Measurements from ENCODE around the gene CSHL1.

The CSHL1 gene

DNA sequence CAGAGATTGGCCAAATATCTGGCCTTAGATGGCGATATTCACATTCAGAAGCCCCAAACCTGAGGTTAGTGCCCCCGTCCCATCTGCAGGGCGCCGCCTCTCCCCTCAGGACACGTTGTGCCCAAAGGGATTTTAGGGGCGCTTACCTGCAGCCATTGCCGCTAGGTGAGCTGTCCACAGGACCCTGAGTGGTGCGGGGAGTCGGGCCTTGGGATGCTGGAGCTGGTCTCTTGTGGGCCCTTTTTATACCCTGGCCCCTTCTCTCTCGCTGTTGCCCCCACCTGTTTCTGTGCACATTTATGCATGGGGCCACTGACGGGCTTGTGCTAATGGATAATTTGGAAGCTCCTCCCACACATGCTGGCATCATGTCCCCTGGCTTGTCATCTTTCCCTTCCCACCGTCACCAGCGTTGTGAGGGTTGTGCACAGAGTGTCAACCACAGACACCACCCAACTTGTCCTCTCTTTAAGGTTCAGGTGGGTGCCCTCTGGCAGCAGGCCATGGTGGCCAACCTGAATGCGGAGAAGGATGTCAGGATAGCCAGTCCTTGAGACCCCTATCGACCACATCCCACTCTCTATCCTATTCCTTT lies at the start of gene CSHL1:
CSHL1 (minus strand) TSS at position 218 of the 595 bp plus-strand sequence; CDS start at position 156, 62 bp downstream.
- DNase-seq (ENCODE audit: low read depth) = no peak

DNA sequence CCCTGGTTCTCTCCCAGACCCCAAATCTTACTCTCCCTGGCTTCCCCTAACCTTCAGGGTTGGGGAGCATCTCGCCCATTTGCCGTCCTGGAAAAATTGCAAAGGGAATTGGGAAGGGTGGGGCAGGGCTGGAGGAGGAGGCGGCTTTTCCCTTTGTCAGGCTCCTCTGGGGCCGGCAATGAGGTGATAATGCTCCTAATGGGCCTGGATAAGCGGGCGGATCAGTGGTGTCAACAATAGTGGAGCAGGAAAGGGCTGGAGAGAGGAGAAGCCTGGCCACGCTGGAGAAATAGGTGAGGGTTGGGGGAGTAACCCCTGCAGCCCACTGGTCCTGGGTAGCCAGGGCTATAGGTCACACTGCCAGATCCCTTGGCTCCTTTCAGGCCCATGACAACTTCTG lies 49.4 kb upstream of the CSHL1 start:
- no peak for DNase-seq (ENCODE audit: low read depth)

DNA sequence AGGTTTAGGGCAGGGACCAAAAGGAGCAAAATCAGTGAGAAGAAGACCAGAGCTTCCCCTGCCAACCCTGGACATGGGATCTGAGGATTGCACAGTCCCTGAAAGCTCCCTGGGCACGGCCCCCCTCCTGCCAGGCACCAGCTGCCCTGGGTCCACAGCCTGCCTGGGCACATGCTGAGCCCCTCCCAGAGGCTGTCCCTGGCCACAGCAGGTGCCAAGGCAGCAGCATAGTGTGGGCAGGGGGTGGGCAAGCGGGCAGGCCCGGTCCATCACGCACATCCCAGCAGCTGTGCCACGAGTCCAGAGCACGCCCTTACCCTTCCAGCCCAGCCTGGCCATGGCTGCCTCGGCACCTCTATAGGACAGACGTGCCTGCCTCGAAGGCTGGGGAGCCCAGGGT lies 48.9 kb upstream of the CSHL1 start:
- DNase-seq (ENCODE audit: low read depth) = no peak

DNA sequence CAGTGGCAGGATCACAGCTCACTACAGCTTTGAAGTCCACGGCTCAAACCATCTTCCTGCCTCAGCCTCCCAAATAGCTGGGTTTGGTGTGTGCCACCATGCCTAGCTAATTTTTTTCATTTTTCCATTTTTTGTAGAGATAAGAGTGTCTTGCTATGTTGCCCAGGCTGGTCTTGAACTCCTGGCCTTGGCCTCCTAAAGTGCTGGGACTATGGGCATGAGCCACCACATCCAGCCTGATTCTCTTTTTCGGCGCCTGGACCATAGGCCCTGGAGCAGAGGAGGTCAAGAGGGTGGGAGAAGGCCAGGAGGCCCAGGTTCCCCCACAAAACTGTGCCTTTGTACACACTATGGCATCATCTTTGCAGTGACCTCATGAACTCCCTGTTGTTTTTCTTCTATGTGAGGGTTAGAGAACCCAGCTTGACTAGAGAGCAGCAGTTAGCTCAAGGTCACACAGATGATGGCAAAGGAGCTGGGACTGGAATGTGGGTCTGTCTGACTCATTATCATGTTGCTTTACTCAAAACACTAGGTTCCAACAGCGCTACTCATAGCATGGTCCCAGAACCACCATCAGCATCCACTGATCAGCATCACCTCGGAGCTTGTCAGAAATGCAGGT lies 45.4 kb upstream of the CSHL1 start:
- no peak for DNase-seq (ENCODE audit: low read depth)

DNA sequence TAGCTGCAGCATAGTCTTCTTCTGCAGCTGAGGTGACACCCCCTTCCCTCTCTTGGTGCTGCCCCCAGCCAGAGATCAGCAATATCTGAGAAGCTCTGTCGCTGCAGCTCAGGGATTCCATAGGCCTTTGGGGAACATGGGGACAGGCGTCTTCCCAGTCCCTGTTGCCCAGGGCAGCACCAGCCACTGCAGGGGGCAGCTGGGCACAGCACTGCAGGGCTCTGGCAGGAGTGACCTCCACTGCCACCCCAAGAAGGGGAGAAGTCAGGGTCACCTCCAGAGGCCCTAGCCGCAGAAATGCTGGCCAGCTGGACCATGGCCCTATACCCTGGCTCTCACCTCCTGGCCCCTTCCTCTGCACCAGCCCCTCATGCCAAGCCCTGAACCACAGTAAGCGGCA lies 44.7 kb upstream of the CSHL1 start:
- DNase-seq (ENCODE audit: low read depth) = no peak

DNA sequence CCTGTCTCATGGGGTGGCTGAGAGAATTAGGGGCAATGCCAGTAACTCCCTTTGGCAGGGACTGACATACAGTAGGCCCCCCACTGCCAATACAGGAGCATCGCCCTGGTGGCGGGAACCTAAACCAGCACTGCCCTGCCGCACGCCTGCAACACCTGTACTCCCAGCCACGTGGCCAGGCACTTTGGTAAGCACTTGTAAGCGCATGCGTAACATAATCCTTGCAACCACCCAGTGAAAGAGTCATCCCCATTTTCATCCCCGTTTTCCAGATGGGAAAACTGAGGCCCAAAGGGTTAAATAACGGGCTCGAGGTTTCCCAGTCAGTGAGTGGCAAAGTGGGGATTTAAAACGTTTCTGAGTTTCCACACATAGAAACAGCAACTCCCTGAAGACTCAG lies 44.2 kb upstream of the CSHL1 start:
- DNase-seq (ENCODE audit: low read depth) = no peak

DNA sequence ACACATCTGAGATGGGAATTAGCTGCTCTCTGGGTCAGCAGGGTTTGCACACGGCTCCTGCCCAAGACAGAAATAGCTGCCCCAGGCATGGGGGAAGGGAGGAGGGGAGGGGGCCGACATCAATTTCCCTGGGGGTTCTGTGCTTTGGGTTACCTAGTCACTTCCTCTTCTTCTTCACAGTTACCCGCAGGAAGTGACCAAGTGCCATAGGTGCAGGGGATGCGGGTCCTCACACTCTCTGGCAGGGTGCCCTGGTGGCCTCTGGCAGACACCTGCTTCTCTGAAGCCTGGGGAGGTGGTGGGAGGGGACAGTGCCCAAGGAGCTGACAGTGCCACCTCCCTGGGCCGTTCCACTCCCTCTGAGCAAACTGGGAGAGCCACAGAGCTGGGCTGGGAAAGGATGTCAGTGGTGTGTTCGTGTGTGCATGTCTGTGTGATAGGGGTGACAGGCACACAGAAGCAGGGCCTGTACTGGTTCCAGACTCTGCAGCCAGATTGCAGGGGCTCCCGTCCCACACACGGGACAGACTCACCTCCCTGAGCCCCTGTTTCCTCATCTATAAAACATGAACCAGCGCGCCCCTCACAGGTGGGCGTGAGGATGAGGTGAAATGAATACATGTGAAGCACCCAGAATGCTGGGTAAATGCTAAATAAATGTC lies 43.5 kb upstream of the CSHL1 start:
- peak; percentile 16 for DNase-seq (ENCODE audit: low read depth)

DNA sequence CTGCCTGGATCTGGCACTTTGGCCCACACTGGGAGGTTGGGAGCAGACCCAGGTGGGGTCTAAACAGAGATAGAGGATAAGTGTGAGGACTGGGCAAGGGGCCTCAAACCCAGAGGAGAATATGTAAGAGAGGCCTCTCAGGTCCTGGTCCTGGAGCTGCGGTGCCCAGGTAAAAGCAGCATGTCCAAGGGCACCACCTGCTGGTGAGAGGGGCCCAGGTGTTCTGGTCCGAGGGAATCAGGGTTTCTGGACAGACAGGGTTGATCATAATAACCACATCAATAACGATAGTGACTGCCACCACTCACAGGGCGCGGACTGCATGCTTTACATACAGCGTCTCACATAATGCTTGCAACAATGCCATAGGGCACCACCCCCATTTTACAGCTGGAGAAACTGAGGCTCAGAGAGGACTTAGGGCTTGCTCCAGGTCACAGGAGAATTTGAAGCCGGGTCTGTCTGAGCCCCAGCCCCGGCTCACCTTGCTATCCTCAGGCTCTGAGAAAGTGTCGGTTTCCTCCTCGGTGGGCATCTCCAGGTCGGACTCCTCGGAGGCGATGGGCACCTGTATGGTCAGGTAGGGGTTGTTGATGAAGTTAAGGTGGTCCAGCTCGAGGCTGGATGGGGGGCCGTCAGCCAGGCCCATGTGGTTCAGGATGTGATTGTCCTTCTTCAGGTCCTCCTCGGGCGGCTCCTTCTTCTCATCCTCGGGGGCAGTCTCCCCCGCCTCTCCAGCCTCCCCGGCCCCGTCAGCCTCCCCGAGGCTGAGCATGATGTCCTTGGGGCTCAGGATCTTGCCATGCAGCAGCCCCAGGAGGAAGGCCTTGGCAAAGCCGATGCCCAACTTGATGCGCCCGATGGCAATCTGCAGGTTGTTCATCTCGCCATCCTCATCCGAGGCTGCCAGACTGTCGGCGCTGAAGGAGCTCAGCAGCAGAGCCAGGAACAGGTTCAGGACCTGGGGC lies 40.2 kb upstream of the CSHL1 start:
- no peak for DNase-seq (ENCODE audit: low read depth)

DNA sequence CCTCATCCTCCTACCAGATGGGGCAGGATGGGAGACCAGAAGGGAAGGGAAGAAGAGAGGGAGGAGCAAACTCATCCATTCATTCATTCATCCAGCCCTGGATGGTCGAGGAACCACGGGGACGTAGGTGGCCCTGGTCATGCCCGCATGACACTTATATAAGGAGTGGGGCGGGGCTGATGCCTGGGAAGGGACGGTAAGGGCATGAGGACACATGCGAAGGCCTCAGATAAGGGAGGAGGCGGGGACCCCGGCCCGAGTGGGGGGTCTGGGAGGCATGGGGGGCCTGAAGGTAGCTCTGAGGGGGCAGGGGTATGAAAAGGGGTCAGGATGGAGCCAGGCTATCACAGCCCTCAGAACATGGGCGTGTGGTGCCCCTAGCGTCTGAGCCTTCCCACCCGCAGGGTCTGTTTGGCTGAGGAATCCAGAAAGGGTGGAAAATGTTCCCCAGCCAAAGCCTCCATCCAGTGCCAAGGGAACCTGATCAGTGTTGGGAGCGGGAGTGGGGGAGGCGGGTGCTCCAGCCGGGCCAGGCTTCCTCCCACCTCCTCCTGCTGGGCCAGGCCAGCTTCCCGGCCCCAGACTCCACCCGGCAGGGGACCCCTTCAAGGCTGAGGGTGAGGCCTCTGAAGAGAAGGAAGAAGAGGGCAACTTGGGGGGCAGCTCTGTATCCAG lies 38.7 kb upstream of the CSHL1 start:
- DNase-seq (ENCODE audit: low read depth) = no peak

DNA sequence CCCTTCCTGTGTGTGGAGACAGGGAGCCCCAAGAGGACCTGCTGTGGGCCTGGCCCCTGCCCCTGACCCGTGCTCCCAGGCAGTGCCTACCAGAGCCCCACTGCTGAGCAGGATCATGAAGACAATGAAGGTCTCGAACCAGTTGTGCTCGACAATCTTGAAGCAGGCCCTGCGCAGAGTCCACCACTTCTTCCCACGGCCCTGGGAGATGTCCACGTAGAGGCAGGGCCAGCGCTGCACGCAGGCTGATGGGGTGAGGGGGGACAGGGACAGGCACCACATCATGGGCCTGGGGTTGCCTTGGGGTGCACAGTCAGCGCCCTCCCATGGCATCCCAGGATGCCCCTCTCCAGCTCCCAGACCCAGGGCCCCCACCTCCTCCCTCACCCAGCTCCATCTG lies 37.5 kb upstream of the CSHL1 start:
- DNase-seq (ENCODE audit: low read depth) = no peak

DNA sequence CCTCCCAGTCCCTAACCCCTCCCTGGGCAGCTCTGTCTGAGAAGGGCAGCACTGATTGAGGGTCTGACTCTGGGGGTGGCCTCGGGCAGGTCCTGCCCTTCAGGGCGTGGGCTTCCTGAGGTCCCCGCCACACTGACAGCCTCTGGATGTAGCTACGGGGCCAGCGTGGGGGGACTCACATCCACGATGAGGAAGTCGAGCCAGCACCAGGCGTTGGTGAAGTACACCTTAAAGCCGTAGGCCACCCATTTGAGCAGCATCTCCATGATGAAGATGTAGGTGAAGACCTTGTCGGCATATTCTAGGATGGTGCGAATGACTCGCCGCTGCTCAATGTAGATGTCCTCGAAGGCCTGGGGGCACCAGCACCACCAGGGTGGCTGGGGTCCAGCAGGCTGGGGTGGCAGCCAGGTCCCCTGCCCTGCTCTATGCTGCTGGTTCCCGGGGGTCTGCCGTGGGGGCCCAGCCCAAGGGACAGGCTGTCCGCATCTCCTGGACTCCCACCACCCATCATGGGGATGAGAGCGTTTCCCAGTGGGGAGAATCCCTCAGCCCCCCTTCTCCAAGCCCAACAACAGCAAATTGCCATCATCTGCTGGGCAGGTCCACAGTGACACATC lies 36.8 kb upstream of the CSHL1 start:
- no peak for DNase-seq (ENCODE audit: low read depth)

DNA sequence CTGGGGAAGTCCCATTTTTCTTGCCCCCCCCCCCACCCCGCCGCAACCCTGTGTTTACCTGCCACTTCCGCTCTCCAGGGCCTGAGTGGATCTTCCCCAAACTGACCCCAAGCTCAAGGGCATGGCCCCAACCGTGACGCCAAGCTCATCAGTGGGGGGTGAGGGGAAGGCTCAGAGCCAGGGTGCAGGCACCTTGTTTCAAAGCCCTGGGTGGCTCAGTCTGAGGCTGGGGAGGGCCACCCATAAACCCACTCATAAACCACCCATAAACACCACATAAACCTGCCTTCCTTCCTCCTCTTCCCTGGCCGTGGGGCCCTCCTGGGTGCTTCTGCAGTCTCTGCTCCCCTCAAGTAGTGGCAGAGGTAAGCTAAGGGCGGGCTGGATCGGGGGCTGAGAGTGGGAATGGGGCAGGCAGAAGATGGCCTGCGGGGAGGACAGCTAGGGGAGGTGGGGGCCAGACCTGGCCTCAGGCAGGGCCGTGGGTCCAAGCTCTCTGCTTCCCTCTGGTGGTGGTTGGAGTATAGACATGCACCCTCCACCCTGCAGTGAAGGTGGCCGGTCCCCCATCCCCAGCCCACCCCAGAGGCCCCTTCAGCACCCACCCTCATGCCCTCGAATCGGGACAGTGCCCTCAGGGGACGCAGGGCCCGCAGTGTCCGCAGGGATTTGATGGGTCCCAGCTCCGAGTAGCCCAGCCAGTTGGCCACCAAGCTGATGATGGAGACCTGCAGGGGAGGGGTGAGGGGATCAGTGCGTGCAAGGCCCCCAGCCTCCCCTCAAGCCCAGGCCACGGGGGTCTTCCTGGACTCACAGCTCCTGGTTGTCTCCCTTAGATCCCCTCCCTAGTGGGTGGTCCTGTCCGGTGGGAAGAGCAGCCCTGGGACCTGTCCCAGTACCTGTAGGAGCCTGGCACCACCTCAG lies 35.6 kb upstream of the CSHL1 start:
- peak; percentile 17 for DNase-seq (ENCODE audit: low read depth)

DNA sequence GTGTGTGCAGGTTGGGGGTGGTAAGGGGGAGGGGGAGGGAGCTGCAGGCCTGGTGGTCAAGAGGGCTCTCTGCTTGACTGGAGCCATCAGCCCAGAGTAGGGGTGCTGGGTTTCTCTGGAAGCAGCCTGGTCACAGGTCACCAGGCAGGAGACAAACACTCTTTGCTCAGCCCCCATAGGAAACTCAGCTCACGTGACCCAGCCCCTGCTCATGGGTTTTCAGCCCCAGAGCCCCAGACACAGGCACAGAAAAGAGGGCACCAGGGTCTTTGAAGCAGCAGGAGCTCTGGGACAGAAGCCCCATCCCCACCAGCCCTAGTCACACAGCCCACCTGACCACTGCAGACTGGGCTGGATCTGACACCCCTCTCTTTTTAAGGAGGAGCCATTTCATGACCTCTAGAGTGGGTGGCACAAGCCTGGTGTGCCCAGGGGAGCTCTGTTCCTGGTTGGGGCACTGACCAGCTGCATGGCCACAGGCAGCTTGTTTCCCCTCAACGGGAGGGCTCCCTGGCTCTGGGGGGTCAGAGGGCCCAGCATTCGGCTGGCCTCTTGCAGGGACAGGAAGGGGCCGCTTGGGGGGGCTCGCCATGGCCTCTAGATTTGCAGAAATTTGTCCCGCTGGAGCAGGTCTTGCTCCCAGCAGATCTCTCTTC lies 34.9 kb upstream of the CSHL1 start:
- DNase-seq (ENCODE audit: low read depth) = no peak

DNA sequence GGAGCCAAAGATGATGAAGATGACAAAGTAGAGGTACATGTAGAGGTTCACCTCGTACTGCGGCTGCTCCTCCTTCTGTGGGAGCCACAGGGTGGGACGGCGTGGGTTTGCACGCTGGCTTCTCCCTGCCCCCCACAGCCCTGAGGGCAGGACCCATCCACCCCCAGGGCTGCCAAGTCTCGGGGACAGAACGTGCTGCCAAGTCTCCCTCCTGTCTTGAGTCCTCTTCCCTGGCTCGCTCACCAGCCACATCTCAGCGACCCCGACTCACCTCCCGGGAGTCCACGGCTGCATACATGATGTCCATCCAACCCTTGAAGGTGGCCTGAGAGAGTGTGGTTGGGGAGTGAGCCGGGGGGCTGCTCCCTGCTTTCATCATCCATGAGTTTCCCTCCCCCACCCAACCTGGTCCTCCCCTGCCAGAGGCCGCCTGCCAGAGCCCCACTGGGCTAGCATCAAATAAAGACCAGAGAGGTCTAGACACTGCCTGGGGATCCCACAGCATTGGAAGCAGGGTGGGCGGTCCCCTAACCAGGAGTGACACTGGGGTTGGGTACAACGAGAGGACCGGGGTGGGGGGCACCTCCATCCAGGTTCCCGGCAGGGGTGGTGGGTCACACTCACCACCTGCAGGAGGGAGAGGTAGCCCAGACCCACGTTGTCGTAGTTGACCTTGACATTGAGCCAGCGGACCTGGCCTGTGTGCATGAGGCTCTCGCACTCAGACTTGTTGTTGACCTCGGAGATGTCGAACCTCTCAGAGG lies 33.9 kb upstream of the CSHL1 start:
- DNase-seq (ENCODE audit: low read depth) = no peak

DNA sequence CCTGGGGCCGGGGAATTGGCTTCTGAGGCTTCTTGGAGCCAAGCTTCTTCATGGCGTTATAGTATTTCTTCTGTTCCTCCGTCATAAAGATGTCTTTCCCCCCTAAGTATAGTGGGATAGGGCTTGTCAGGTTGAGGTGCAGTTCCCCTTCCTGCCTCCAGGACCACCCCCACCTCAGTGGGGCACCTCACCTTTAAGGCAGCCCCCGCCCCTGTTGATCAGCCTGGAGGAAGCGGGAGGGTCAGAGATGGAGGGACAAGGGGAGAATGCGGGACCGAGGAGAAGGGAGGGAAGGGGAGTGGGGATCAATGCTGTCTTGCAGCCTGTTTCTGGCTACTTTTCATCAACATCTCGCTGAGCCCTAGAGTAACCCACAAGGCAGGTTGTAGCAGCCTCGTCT lies 32.7 kb upstream of the CSHL1 start:
- DNase-seq (ENCODE audit: low read depth) = no peak

DNA sequence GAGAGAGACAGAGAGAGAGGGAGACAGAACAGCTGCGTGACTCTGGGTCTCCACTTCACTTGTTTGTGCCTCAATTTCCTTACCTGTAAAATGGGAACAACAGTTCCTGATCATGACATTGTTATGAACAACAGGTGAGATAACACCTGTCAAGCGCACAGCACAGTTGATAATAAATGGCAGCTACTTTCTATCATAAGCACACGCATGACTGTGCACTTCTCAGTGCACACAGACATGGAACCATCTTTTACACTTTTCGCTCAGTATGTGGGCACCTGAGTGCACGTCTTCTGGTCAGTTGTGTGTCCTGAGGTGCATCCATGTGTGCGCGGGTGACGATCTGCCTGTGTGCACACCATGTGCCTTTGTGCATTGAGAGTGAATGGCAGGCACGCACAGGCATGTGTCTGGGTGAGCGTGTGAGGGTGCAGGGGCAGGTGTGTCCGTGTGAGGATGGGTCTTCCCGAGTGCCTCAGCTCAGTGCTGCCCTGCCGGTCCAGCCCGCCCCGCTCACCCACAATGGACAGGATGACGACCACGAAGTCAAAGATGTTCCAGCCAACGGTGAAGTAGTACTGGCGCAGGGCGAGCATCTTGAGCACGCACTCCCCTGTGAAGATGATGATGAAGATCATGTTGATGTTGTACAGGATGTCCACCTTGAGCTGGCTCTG lies 31.4 kb upstream of the CSHL1 start:
- DNase-seq (ENCODE audit: low read depth) = no peak

DNA sequence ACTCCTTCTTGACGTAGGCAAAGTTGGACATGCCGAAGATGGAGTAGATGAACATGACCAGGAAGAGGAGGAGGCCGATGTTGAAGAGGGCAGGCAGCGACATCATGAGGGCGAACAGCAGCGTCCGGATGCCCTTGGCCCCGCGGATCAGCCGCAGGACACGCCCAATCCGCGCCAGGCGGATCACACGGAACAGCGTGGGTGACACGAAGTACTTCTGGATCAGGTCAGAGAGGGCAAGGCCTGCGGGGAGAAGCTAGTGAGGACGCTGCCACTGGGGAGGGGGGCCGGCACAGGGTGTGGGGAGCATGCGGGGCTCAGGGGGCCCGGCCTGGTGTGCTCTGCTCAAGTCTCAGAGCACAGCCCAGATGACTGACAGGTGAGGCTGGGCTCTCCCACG lies 30.7 kb upstream of the CSHL1 start:
- no peak for DNase-seq (ENCODE audit: low read depth)

DNA sequence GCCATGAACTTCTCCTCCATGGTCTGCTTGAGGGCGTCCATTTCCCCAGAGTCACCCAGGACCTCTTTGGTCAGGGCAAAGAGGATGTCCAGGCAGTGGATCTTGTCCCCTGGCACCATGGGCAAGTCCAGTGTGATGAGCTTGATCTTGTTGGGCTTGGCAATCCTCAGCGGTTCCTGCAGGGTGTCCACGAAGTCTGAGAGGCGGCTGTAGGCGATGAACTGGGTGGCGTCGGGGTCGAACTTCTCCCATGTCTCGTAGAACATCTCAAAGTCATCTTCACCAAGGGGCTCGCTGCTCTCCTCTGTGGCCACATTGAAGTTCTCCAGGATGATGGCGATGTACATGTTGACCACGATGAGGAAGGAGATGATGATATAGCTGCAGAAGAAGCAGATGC lies 30.1 kb upstream of the CSHL1 start:
- no peak for DNase-seq (ENCODE audit: low read depth)

DNA sequence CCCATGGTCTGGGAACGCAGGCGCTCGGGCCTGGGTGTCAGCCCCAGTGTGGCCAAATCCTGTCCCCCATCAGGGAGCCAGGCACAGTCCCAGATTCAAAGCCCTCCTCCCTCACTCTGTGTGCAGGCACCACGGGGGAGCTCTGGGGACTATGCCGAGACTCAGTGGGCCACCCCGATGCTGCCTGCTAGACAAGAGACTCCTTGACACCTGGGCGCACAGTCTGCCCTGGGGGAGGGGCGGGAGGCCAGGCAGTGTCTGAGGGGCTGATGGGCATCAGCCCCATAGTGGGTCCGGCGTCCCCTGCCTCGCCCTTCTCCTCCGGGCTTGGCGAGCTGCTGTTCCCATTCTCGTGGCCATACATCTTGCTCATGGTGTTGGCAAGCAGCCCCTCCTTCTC lies 29.5 kb upstream of the CSHL1 start:
- DNase-seq (ENCODE audit: low read depth) = no peak

All from activated T-helper 1 cell treated with Interleukin-2 at 50 U/mL for 16 hours (primary cell).